Measurements from ENCODE around the gene RBM38. TPM values are rescaled to one million over a fixed set of nuclear protein-coding genes. Genes with fewer than 3 reads are reported as not detected.

Gene RBM38
- total and polyA plus RNA-seq, 4 donors: 12.7 to 25.0 (median 18.2) TPM

GRCh38 chr20:57457243-57458095 lies 66.3 kb downstream of the RBM38 start:
- 75% methylated on average over 20 of the region's 21 CpGs for WGBS (ENCODE audit: insufficient coverage)
- Histone ChIP-seq H3K4me1 (ENCODE audit: control insufficient read depth, insufficient read depth, low read length) (peaks cover 50% of the 10 kb centered on the region), H3K27me3 (ENCODE audit: control insufficient read depth, insufficient read depth, low read length) (no peaks in the 10 kb centered on the region), H3K36me3 (ENCODE audit: control insufficient read depth, insufficient read depth, low read length) (no peaks in the 10 kb centered on the region), H3K9me3 (ENCODE audit: control insufficient read depth, insufficient read depth, low read length) (no peaks in the 10 kb centered on the region), H3K27ac (ENCODE audit: low read depth, low read length) (no peak overlapping the region), H3K4me3 (ENCODE audit: low read depth, low read length) (no peak overlapping the region)
- DNase-seq (ENCODE audit: low read depth in 4 of 6, low spot score in 6 of 6): peak in 1 of 6 donors; percentile 35

GRCh38 chr20:57458400-57459160 lies 67.4 kb downstream of the RBM38 start:
- 56% methylated on average over 6 of the region's 7 CpGs for WGBS (ENCODE audit: insufficient coverage)

More at GRCh38 chr20:57458400-57459160, 67.4 kb downstream of the RBM38 start:
- Histone ChIP-seq H3K27me3 (ENCODE audit: control insufficient read depth, insufficient read depth, low read length) (no peaks in the 10 kb centered on the region), H3K9me3 (ENCODE audit: control insufficient read depth, insufficient read depth, low read length) (no peaks in the 10 kb centered on the region), H3K36me3 (ENCODE audit: control insufficient read depth, insufficient read depth, low read length) (no peaks in the 10 kb centered on the region), H3K4me3 (ENCODE audit: low read depth, low read length) (no peak overlapping the region), H3K27ac (ENCODE audit: low read depth, low read length) (peak overlapping the region; percentile 77), H3K4me1 (ENCODE audit: control insufficient read depth, insufficient read depth, low read length) (peaks cover 50% of the 10 kb centered on the region)
- DNase-seq (ENCODE audit: low read depth in 4 of 6, low spot score in 6 of 6): peak; percentile 63 to 95 (median 82)

Other genes with a start within 250 kb of the RBM38 start
- 10 to 100 TPM; 25.4 to 47.3 TPM for gene BMP7, start 124.8 kb upstream of the RBM38 start, total RNA-seq
- gene BMP7, start 124.8 kb upstream of the RBM38 start, polyA plus RNA-seq (ENCODE audit: insufficient read length in 2 of 2): 10 to 100 TPM; 62.0 to 67.9 TPM
- not detected for gene SPO11, start 61.6 kb upstream of the RBM38 start, total RNA-seq
- not detected for gene SPO11, start 61.6 kb upstream of the RBM38 start, polyA plus RNA-seq (ENCODE audit: insufficient read length in 2 of 2)
- 10 to 100 TPM; 31.6 to 32.2 TPM for gene RAE1, start 40.1 kb upstream of the RBM38 start, total RNA-seq
- gene RAE1, start 40.1 kb upstream of the RBM38 start, polyA plus RNA-seq (ENCODE audit: insufficient read length in 2 of 2): 10 to 100 TPM; 46.4 to 49.5 TPM
- gene CTCFL, start 133.7 kb downstream of the RBM38 start, total RNA-seq: under 1 TPM; 0.20 to 0.28 TPM
- gene CTCFL, start 133.7 kb downstream of the RBM38 start, polyA plus RNA-seq (ENCODE audit: insufficient read length in 2 of 2): under 1 TPM; 0.24 to 0.27 TPM
- gene PCK1, start 169.7 kb downstream of the RBM38 start, total RNA-seq: under 1 TPM; 0.50 to 0.66 TPM
- gene PCK1, start 169.7 kb downstream of the RBM38 start, polyA plus RNA-seq (ENCODE audit: insufficient read length in 2 of 2): under 1 TPM; 0.30 to 0.90 TPM
- under 1 TPM; 0.06 to 0.20 TPM for gene ZBP1, start 229.0 kb downstream of the RBM38 start, total RNA-seq
- gene ZBP1, start 229.0 kb downstream of the RBM38 start, polyA plus RNA-seq (ENCODE audit: insufficient read length in 2 of 2): under 1 TPM in 1 of 2 donors, not detected in 1; 0.14 TPM

All from spinal cord (tissue), 10 donors.